GM21423 (cell line): ENCODE results near the gene ABR.
"Not testable (repeated sequence)": the region's sequence is repeated elsewhere in the genome, so short reads cannot be mapped to it uniquely, and the experiment has no call there.

Source experiments
- ATAC-seq: cut with Tn5 transposase; IDR thresholded peaks from one replicate; pipeline ENCODE4 v1.9.1; 2021; ENCODE audit warnings: mild to moderate bottlenecking, moderate library complexity; ENCODE audit not compliant: unreplicated experiment

ABR gene

GRCh38 chr17:996554-997344, 183.0 kb downstream of the ABR start, which contains the start of gene TIMM22:
Gene TIMM22 (plus strand): TSS chr17:997129. CDS start chr17:997143, 14 bp downstream.
- ATAC-seq = peak; percentile 89

GRCh38 chr17:995324-995723, 184.5 kb downstream of the ABR start:
- ATAC-seq = not testable (repeated sequence)

GRCh38 chr17:992933-993332, 186.8 kb downstream of the ABR start:
- no peak for ATAC-seq

- no peak for ATAC-seq
Measured at GRCh38 chr17:988561-988960, 191.2 kb downstream of the ABR start.

- ATAC-seq = no peak
Measured at GRCh38 chr17:987931-988330, 191.8 kb downstream of the ABR start.

GRCh38 chr17:986322-986929, 193.4 kb downstream of the ABR start:
- ATAC-seq = no peak

GRCh38 chr17:983921-984320, 195.9 kb downstream of the ABR start:
- ATAC-seq = no peak

GRCh38 chr17:981292-981658, 198.5 kb downstream of the ABR start:
- ATAC-seq = no peak

- ATAC-seq = no peak
Measured at GRCh38 chr17:980406-981291, 199.1 kb downstream of the ABR start.

- ATAC-seq = peak; percentile 65
Measured at GRCh38 chr17:979539-980405, 200.0 kb downstream of the ABR start, which contains the start of gene NXN. Gene NXN (minus strand): TSS chr17:979776.

- no peak for ATAC-seq
Measured at GRCh38 chr17:979212-979538, 200.6 kb downstream of the ABR start.

- ATAC-seq = no peak
Measured at GRCh38 chr17:978103-979093, 201.4 kb downstream of the ABR start.

GRCh38 chr17:977166-977565, 202.6 kb downstream of the ABR start:
- ATAC-seq = no peak

GRCh38 chr17:976312-976711, 203.5 kb downstream of the ABR start:
- no peak for ATAC-seq

GRCh38 chr17:975371-975915, 204.3 kb downstream of the ABR start:
- no peak for ATAC-seq

GRCh38 chr17:974778-975177, 205.0 kb downstream of the ABR start:
- ATAC-seq = not testable (repeated sequence)

- ATAC-seq = no peak
Measured at GRCh38 chr17:973053-973452, 206.7 kb downstream of the ABR start.

- ATAC-seq = not testable (repeated sequence)
Measured at GRCh38 chr17:971861-972260, 207.9 kb downstream of the ABR start.

- no peak for ATAC-seq
Measured at GRCh38 chr17:970364-970763, 209.4 kb downstream of the ABR start.
